Sigmoid colon (tissue), 7 donors: ENCODE data around the gene MYNN. TPM values are rescaled to one million over a fixed set of nuclear protein-coding genes. Genes with fewer than 3 reads are reported as not detected.

Source experiments
- DNase-seq: peaks from one replicate; pipeline ENCODE4 v3.0.0-alpha.2; 2019
- H3K27ac ChIP-seq, 4 donors: fragments of 200-600 bp; sonication (generic); one replicate each; pipeline ENCODE4 v1.5.1; 2016 to 2019; ENCODE audit warnings: mild to moderate bottlenecking in 1 of 4
- H3K27me3 ChIP-seq, 3 donors: fragments of 200-600 bp; sonication (generic); one replicate each; pipeline ENCODE4 v1.5.1; 2019; ENCODE audit warnings: mild to moderate bottlenecking in 1 of 3
- H3K36me3 ChIP-seq, 4 donors: fragments of 200-600 bp; sonication (generic); one replicate each; pipeline ENCODE4 v1.5.1; 2016 to 2019
- H3K4me1 ChIP-seq, 4 donors: fragments of 200-600 bp; sonication (generic); one replicate each; pipeline ENCODE4 v1.5.1; 2017 to 2019
- H3K4me3 ChIP-seq, 4 donors: fragments of 200-600 bp; sonication (generic); one replicate each; pipeline ENCODE4 v1.5.1; 2017 to 2019; ENCODE audit warnings: mild to moderate bottlenecking in 2 of 4, moderate library complexity in 1 of 4
- H3K9me3 ChIP-seq, 4 donors: fragments of 200-600 bp in 3 of 4; sonication (generic) in 3 of 4; one replicate each; pipeline versions ENCODE4 v1.5.1 to v1.6.1; 2013 to 2019
- EP300 ChIP-seq, 4 donors: sonication (generic); formaldehyde crosslinking; IDR thresholded peaks; one replicate each; pipeline ENCODE4 v1.6.1; 2017; ENCODE audit warnings: antibody characterized with exemption in 4 of 4
- POLR2A ChIP-seq, 2 donors: fragments of 450-650 bp; IDR thresholded peaks; one replicate each; pipeline ENCODE4 v1.6.1; 2016; ENCODE audit warnings: antibody characterized with exemption in 2 of 2, mild to moderate bottlenecking in 2 of 2, moderate library complexity in 2 of 2
- POLR2AphosphoS5 ChIP-seq, 4 donors: sonication (generic); formaldehyde crosslinking; IDR thresholded peaks; one replicate each; pipeline ENCODE4 v1.6.1; 2017; ENCODE audit warnings: antibody characterized with exemption in 4 of 4
- whole genome bisulfite sequencing, 2 donors: extraction: QIAGEN DNeasy Blood & Tissue Kit; methylation state at CpG; one replicate each; pipeline ENCODE4 v1.1.7; 2013; 5-methylcytosine and 5-hydroxymethylcytosine counted together
- intact Hi-C: fragments of 100-400 bp; cut with DNase I; formaldehyde crosslinking; loops from one replicate; pipeline ENCODE4 v1.15.1; 2023
- polyA plus RNA-seq, 3 donors: library from polyadenylated mRNA; stranded (reverse); fragments of 200-250 nt; gene quantifications; one replicate each; pipeline ENCODE4 v1.2.3, GENCODE V29; 2013
- total RNA-seq, 4 donors: library from RNA; depleted of rRNA; stranded (reverse); fragments of >200 nt; gene quantifications; one replicate each; pipeline ENCODE4 v1.1.0, GENCODE V29; 2016
- TF ChIP-seq, protein P1 (sequence below), 4 experiments: fragments of 450-650 bp in 3 of 4; fragments of 200-600 bp in 1 of 4; IDR thresholded peaks; one replicate each; pipeline ENCODE4 v1.5.1; 2016 to 2019; ENCODE audit warnings: antibody characterized with exemption in 4 of 4, mild to moderate bottlenecking in 3 of 4, moderate library complexity in 2 of 4
- donor health status: healthy with polysubstance abuse.
- donor health status: Bipolar disorder and iron deficiency.
- donor health status: healthy.

The MYNN gene
- total and polyA plus RNA-seq, 7 donors, result 7.6 to 24.4 (median 15.5) TPM

- Histone ChIP-seq H3K4me1 (peaks cover 0 to 24% (median 16%) of the 10 kb centered on the region in 4 donors), H3K9me3 (peaks cover 0 to 3% (median 0%) of the 10 kb centered on the region in 4 donors), H3K4me3 (peak overlapping the region in 3 of 4 donors; percentile 55 to 72 (median 62)), H3K27ac (no peak overlapping the region), H3K27me3 (no peaks in the 10 kb centered on the region), H3K36me3 (no peaks in the 10 kb centered on the region)
- WGBS, 2 donors, result 55 to 58% methylated on average over 27 of the region's 27 CpGs
- TF ChIP-seq POLR2A (IDR thresholded peaks at IDR 0.05), result no peak
- TF ChIP-seq, protein P1, sequence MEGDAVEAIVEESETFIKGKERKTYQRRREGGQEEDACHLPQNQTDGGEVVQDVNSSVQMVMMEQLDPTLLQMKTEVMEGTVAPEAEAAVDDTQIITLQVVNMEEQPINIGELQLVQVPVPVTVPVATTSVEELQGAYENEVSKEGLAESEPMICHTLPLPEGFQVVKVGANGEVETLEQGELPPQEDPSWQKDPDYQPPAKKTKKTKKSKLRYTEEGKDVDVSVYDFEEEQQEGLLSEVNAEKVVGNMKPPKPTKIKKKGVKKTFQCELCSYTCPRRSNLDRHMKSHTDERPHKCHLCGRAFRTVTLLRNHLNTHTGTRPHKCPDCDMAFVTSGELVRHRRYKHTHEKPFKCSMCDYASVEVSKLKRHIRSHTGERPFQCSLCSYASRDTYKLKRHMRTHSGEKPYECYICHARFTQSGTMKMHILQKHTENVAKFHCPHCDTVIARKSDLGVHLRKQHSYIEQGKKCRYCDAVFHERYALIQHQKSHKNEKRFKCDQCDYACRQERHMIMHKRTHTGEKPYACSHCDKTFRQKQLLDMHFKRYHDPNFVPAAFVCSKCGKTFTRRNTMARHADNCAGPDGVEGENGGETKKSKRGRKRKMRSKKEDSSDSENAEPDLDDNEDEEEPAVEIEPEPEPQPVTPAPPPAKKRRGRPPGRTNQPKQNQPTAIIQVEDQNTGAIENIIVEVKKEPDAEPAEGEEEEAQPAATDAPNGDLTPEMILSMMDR (IDR thresholded peaks at IDR 0.05), result no peak
- no peak for TF ChIP-seq POLR2AphosphoS5 (IDR thresholded peaks at IDR 0.05)
- no peak for TF ChIP-seq EP300 (IDR thresholded peaks at IDR 0.05)
- intact Hi-C loops, result loop anchor here (5.0 kb wide), 1 partner anchor 42 kb away; the partner anchor contains the start of gene MYNN
- no peak for DNase-seq
Observed at GRCh38 chr3:169813757-169814517, 40.7 kb downstream of the MYNN start.

DNA sequence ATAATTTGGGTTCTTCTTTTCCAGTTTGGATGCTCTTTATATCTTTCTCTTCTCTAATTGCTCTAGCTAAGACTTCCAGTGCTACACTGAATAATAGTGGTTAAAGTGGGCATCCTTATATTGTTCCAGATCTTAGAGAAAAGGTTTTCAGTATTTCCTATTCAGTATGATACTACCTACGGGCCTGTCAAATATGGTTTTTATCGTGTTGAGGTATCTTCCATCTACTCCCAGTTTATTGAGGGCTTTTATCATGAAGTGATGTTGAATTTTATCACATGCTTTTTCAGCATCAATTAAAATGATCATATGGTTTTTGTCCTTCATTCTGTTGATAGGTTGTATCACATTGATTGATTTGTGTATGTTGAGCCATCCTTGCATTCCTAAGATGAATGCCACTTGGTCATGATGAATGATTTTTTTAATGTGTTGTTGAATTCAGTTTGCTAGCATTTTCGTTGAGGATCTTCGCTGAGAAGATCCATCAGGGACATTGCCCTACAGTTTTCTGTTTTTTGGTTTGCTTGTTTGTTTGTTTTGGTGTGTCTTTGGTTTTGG lies 42.5 kb downstream of the MYNN start:
- Histone ChIP-seq H3K4me1 (peaks cover 0 to 24% (median 16%) of the 10 kb centered on the region in 4 donors), H3K27ac (no peak overlapping the region), H3K36me3 (no peaks in the 10 kb centered on the region), H3K9me3 (peaks cover 0 to 3% (median 0%) of the 10 kb centered on the region in 4 donors), H3K4me3 (no peak overlapping the region), H3K27me3 (no peaks in the 10 kb centered on the region)
- TF ChIP-seq, protein P1 (IDR thresholded peaks at IDR 0.05), result no peak
- no peak for TF ChIP-seq POLR2A (IDR thresholded peaks at IDR 0.05)
- no peak for TF ChIP-seq POLR2AphosphoS5 (IDR thresholded peaks at IDR 0.05)
- TF ChIP-seq EP300 (IDR thresholded peaks at IDR 0.05), result no peak
- 95% methylated on average over 4 of the region's 4 CpGs for WGBS, 2 donors
- no peak for DNase-seq
- intact Hi-C loops, result no loop called here

- Histone ChIP-seq H3K27ac (no peak overlapping the region), H3K4me3 (no peak overlapping the region), H3K27me3 (no peaks in the 10 kb centered on the region), H3K9me3 (peaks cover 0 to 3% (median 0%) of the 10 kb centered on the region in 4 donors), H3K4me1 (peaks cover 0 to 6% (median 3%) of the 10 kb centered on the region in 4 donors), H3K36me3 (no peaks in the 10 kb centered on the region)
- intact Hi-C loops, result no loop called here
- no peak for TF ChIP-seq EP300 (IDR thresholded peaks at IDR 0.05)
- TF ChIP-seq POLR2A (IDR thresholded peaks at IDR 0.05), result no peak
- TF ChIP-seq, protein P1 (IDR thresholded peaks at IDR 0.05), result no peak
- TF ChIP-seq POLR2AphosphoS5 (IDR thresholded peaks at IDR 0.05), result no peak
- WGBS, 2 donors, result 70 to 83% methylated on average over 2 of the region's 2 CpGs
- no peak for DNase-seq
Observed at GRCh38 chr3:169818316-169818715, 45.1 kb downstream of the MYNN start.

GRCh38 chr3:169822091-169822490 lies 48.9 kb downstream of the MYNN start:
- WGBS, 2 donors, result 89 to 95% methylated on average over 15 of the region's 15 CpGs
- no peak for DNase-seq
- H3K36me3 ChIP-seq, result no peaks in the 10 kb centered on the region
- H3K27me3 ChIP-seq, result no peaks in the 10 kb centered on the region
- H3K27ac ChIP-seq, result no peak overlapping the region
- no peak overlapping the region for H3K4me3 ChIP-seq
- H3K4me1 ChIP-seq, result no peaks in the 10 kb centered on the region
- intact Hi-C loops, result no loop called here
- H3K9me3 ChIP-seq, result no peaks in the 10 kb centered on the region
- TF ChIP-seq POLR2A (IDR thresholded peaks at IDR 0.05), result no peak
- TF ChIP-seq, protein P1 (IDR thresholded peaks at IDR 0.05), result no peak
- TF ChIP-seq EP300 (IDR thresholded peaks at IDR 0.05), result no peak
